ENCODE data around the gene AAK1. TPM values are rescaled to one million over a fixed set of nuclear protein-coding genes. Genes with fewer than 3 reads are reported as not detected.

The AAK1 gene
- total RNA-seq, 4 donors from 2014 or later = 42.5 to 55.9 (median 51.2) TPM

DNA sequence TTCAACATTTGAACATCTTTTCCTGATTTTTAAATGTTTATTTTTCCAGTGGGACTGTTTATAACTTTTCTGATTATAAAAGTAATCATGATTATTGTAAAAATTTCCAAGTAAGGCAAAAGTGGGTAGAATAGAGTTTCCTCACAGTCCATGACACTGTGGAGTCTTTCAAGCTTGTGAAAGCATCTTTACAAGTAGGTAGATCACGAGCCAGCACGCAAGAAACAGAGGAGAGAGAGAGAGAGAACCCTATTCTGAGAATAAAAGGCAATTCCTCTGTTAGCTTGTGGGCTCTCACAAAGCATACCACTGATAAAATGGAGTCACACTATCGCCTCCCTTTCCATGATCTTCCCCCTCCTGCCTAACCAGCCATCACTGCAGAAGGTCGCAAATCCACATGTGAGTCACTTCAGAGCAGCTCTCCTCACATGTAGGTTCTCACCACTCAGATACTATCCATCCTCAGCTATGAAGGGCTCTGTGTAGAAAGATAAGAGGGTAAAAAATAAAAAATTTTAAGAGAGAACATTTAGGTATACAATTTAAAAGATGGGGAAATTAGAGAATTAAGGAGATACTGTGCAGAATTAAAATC, 40.3 kb downstream of the AAK1 start:
- TF ChIP-seq, protein P1, sequence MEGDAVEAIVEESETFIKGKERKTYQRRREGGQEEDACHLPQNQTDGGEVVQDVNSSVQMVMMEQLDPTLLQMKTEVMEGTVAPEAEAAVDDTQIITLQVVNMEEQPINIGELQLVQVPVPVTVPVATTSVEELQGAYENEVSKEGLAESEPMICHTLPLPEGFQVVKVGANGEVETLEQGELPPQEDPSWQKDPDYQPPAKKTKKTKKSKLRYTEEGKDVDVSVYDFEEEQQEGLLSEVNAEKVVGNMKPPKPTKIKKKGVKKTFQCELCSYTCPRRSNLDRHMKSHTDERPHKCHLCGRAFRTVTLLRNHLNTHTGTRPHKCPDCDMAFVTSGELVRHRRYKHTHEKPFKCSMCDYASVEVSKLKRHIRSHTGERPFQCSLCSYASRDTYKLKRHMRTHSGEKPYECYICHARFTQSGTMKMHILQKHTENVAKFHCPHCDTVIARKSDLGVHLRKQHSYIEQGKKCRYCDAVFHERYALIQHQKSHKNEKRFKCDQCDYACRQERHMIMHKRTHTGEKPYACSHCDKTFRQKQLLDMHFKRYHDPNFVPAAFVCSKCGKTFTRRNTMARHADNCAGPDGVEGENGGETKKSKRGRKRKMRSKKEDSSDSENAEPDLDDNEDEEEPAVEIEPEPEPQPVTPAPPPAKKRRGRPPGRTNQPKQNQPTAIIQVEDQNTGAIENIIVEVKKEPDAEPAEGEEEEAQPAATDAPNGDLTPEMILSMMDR (IDR thresholded peaks at IDR 0.05; ENCODE audit: low read depth) = no peak

DNA sequence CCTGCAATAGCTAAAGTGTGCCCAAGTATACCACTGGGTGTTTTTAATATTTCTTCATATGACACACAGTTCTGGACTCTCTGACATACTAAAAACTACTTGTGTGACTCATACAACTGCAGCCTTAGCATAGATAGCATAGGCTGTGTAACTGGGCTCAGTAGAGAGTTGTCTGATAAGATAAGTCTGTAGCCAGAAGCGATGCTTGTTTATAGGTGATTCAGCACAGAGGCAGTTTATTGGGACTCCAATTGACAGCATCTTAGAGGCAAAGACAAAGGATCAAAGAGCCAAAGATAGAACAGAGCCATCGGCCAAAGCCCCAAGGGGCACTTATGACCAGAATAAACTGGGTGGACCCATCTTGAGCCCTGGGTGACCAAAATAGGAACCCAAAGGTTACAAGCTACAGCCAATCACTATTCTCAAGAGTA, 42.3 kb downstream of the AAK1 start:
- TF ChIP-seq, protein P1 (IDR thresholded peaks at IDR 0.05; ENCODE audit: low read depth) = no peak

DNA sequence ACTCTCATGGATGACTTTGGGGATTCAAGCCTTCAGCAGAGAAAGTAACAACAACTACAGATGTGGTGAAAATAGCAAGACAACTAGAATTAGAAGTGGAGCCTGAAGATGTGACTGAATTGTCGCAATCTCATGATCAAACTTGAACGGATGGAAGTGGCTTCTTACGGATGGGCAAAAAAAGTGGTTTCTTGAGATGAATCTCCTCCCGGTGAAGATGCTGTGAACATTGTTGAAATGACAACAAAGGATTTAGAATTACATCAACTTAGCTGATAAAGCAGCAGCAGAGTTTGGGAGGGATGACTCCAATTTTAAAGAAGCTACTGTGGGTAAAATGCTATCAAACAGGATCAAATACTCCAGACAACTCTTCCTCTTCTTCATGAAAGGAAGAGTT, 43.1 kb downstream of the AAK1 start:
- TF ChIP-seq, protein P1 (IDR thresholded peaks at IDR 0.05; ENCODE audit: low read depth) = no peak

DNA sequence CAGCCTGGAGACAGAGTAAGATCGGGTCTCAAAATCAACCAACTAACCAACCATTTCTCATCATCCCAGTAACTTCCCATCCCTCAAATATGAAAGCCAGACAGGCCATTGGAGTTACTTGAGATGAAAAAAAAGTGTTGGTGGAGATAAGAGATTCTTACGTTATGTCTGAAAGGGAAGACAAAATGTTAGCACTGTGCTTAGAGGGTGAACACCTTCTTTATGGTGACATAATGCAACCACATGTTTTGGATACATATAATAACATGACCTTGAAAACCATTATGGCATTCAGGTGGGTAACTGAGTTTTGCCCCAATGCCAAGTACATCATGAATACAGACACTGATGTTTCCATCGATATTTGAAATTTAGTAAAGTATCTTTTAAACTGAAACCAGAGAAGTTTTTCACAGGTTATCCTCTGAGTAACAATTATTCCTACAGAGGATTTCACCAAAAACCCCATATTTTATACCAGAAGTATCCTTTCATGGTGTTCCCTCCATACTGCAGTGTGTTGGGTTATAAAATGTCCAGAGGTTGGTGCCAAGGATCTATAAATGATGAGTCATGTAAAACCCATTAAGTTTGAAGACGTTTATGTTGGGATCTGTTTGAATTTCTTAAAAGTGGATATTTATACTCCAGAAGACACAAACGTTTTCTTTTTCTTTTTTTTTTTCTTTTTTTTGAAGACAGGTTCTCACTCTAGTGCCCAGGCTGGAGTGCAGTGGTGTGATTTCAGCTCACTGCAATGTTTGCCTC, 45.5 kb downstream of the AAK1 start:
- TF ChIP-seq, protein P1 (IDR thresholded peaks at IDR 0.05; ENCODE audit: low read depth) = no peak

DNA sequence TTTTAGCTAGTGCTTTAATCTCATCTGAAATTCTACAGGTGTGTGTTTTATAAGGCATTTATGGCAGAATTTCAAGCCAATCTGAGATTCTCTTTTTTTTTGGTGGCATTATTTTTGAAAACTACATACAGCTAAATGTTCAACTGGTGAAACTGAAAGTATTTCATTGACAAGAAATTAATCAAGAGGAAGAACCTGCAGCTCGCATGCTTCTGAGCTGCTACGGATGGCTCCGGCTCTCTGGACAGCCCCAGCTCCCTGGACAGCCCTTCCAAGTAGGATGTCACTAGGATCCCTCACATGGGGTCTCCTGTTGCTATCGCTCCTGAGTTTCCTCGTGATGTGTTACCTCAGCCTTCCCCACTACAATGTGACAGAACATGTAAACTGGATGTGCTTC, 46.4 kb downstream of the AAK1 start:
- TF ChIP-seq, protein P1 (IDR thresholded peaks at IDR 0.05; ENCODE audit: low read depth) = no peak

DNA sequence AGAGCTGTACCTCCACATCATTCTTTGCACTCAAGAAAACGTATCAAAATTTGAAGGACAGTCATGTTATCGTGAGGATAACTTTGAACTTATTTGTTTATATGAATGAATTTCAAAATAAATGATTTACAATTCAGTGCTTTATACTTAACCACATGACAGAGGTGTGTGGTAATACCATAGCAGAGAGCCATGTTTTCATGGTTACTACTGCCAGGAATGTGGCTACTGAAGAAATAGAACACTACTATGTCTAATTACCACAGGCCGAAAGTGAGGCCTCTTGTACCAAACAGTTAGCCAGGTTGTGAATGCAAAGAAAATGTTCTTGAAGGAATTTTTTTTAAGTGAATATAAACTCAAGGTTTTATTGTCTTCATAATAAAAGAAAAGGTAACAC, 49.2 kb downstream of the AAK1 start:
- TF ChIP-seq, protein P1 (IDR thresholded peaks at IDR 0.05; ENCODE audit: low read depth) = no peak

DNA sequence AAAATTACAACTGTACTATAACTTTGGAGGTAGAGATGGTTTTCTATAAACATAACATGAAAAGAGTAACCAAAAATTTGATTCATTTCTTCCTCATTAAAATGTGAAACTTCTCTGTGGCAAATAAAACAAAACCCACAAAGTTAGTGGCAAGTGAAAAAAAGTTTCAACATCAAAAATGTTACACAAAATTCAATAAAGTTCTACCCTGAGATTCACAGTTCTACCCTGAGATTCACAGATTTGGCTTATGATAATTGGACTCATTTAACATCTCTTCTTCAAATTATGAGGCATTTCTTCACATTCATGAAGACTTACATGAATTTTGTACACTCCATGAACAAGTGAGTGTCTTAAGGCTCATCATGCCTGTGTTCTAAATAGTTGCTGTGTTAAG, 51.0 kb downstream of the AAK1 start:
- TF ChIP-seq, protein P1 (IDR thresholded peaks at IDR 0.05; ENCODE audit: low read depth) = no peak

Measured in subcutaneous adipose tissue (tissue), 4 donors.